K562 (cell line): Measurements from ENCODE around the gene TMF1. TPM values are rescaled to one million over a fixed set of nuclear protein-coding genes. Genes with fewer than 3 reads are reported as not detected.

Experiments used
- CGGBP1 ChIP-seq: fragments of 250-450 bp; sonication (Bioruptor Pico); IDR thresholded peaks from 2 replicates; pipeline ENCODE4 v1.9.0; 2021; ENCODE audit warnings: mild to moderate bottlenecking
- E2F6 ChIP-seq, 2 experiments: IDR thresholded peaks; 2 replicates each; pipeline ENCODE4 v1.6.1; 2011; ENCODE audit warnings: borderline replicate concordance in 1 of 2, control low read depth in 1 of 2, low read depth in 1 of 2, low read length in 1 of 2, mild to moderate bottlenecking in 1 of 2, mixed read lengths in 1 of 2, moderate library complexity in 1 of 2; ENCODE audit not compliant: insufficient read depth in 1 of 2, insufficient read length in 1 of 2, poor library complexity in 1 of 2, severe bottlenecking in 1 of 2; ENCODE audit errors: extremely low read depth in 1 of 2
- EP400 ChIP-seq: fragments of 450-650 bp; IDR thresholded peaks from 2 replicates; pipeline ENCODE4 v1.6.1; 2017; ENCODE audit warnings: antibody characterized with exemption, mild to moderate bottlenecking, moderate library complexity
- FOXP4 ChIP-seq: sonication (generic); formaldehyde crosslinking; IDR thresholded peaks from 2 replicates; pipeline ENCODE4 v1.8.0; 2022; ENCODE audit warnings: mild to moderate bottlenecking, missing genetic modification reagents, borderline replicate concordance
- HMGN3 ChIP-seq: IDR thresholded peaks from 2 replicates; pipeline ENCODE4 v1.6.1; 2011; ENCODE audit warnings: borderline replicate concordance, low read depth, mild to moderate bottlenecking, mixed read lengths, low read length; ENCODE audit not compliant: insufficient read length; ENCODE audit errors: extremely low read depth
- JUNB ChIP-seq: fragments of 450-650 bp; formaldehyde crosslinking; conservative IDR thresholded peaks from 2 replicates; pipeline ENCODE4 v1.4.0; 2020; ENCODE audit warnings: mild to moderate bottlenecking
- NR1H2 ChIP-seq: sonication (generic); formaldehyde crosslinking; IDR thresholded peaks from 2 replicates; pipeline ENCODE4 v1.4.0; 2020; ENCODE audit warnings: mild to moderate bottlenecking, missing genetic modification reagents
- NR2C2 ChIP-seq, 2 experiments: fragments of 200-800 bp in 1 of 2; sonication (Bioruptor generic) in 1 of 2; sonication (generic) in 1 of 2; formaldehyde crosslinking in 1 of 2; IDR thresholded peaks; 2 replicates each; pipeline versions ENCODE4 v1.6.1 to v1.8.0; 2016 to 2022; ENCODE audit warnings: mild to moderate bottlenecking in 1 of 2, missing compliant biosample characterization in 1 of 2, missing genetic modification characterization in 1 of 2, missing genetic modification reagents in 1 of 2
- NRF1 ChIP-seq, 2 experiments: fragments of 450-650 bp; IDR thresholded peaks in 1 of 2; conservative IDR thresholded peaks in 1 of 2; 2 replicates each; pipeline ENCODE4 v1.6.1; 2014; ENCODE audit warnings: mild to moderate bottlenecking in 2 of 2
- RBM22 ChIP-seq: fragments of 200-400 bp; formaldehyde crosslinking; IDR thresholded peaks from 2 replicates; pipeline ENCODE4 v1.6.1; 2018; ENCODE audit warnings: low read length, low read depth; ENCODE audit not compliant: poor library complexity, severe bottlenecking
- RNF219 ChIP-seq: fragments of 250-450 bp; sonication (Bioruptor Pico); IDR thresholded peaks from 2 replicates; pipeline ENCODE4 v1.5.0; 2022; ENCODE audit warnings: mild to moderate bottlenecking
- ZMIZ1 ChIP-seq, 2 experiments: fragments of 150-350 bp in 1 of 2; IDR thresholded peaks; 2 replicates each; pipeline ENCODE4 v1.6.1; 2012 to 2016; ENCODE audit warnings: low read depth in 2 of 2, low read length in 2 of 2, mild to moderate bottlenecking in 1 of 2, moderate library complexity in 1 of 2
- ZSCAN32 ChIP-seq: fragments of 450-650 bp; formaldehyde crosslinking; IDR thresholded peaks from 2 replicates; pipeline ENCODE4 v1.4.0; 2020; ENCODE audit warnings: mild to moderate bottlenecking, moderate library complexity
- polyA plus RNA-seq, 8 experiments: library from polyadenylated mRNA; depleted of rRNA in 4 of 8; stranded (reverse) in 5 of 8; unstranded in 3 of 8; fragments of >200 nt; fragmentation: Nextera tagmentation in 2 of 8; fragmentation: Illumina TruSeq in 1 of 8; extraction: Ambion mirVana in 2 of 8; extraction: Trizol in 1 of 8; gene quantifications; 2 replicates each; pipeline versions ENCODE4 v1.2.1 to v1.2.3, GENCODE V29; 2011 to 2014; ENCODE audit warnings: inconsistent platforms in 1 of 8, missing spikeins in 1 of 8
- total RNA-seq, 7 experiments: library from RNA; depleted of rRNA in 6 of 7; stranded (reverse); fragments of >200 nt in 6 of 7; fragmentation: Illumina TruSeq in 2 of 7; extraction: Trizol in 2 of 7; gene quantifications; 2 replicates each; pipeline versions ENCODE4 v1.2.1 to v1.2.3, GENCODE V29; 2011 to 2021; ENCODE audit warnings: low replicate concordance in 1 of 7

Gene TMF1
- total and polyA plus RNA-seq, 9 of the 15 experiments (the other 6 are each of a cell fraction or from before 2014, with no cell fraction given), result 3.1 to 13.9 (median 10.3) TPM

- no peak for TF ChIP-seq NR2C2 (CRISPR knock-in tag; IDR thresholded peaks at IDR 0.05)
- no peak for TF ChIP-seq NR2C2 (tag; IDR thresholded peaks at IDR 0.05)
- no peak for TF ChIP-seq NR1H2
- TF ChIP-seq FOXP4 (CRISPR knock-in tag), result no peak; the same call in 1 of the 2 replicates
- TF ChIP-seq EP400, result peak; percentile 65
- TF ChIP-seq RNF219 (CRISPR knock-in tag), result no peak
- TF ChIP-seq CGGBP1, result no peak
- no peak for TF ChIP-seq ZMIZ1 (IDR thresholded peaks at IDR 0.05; ENCODE audit: low read depth in 2 of 2, low read length in 2 of 2)
- TF ChIP-seq HMGN3, result peak; percentile 72
- peak; percentile 26 to 37; a peak in 2 of 4 replicates for TF ChIP-seq NRF1 (conservative IDR thresholded peaks at IDR 0.05 in 1 of 2, IDR thresholded peaks at IDR 0.05 in 1 of 2)
- no peak for TF ChIP-seq ZSCAN32 (CRISPR knock-in tag)
- no peak for TF ChIP-seq JUNB (CRISPR knock-in tag)
- TF ChIP-seq RBM22, result peak; percentile 84
- TF ChIP-seq E2F6 (IDR thresholded peaks at IDR 0.05; ENCODE audit: borderline replicate concordance in 1 of 2, extremely low read depth in 1 of 2, insufficient read depth in 1 of 2, insufficient read length in 1 of 2, low read depth in 1 of 2, low read length in 1 of 2, poor library complexity in 1 of 2, severe bottlenecking in 1 of 2), result peak; percentile 87 to 88
Measured at GRCh38 chr3:69013253-69014021, 38.7 kb downstream of the TMF1 start, which contains the start of gene EOGT (continued).
